OCI-M2 (cell line): ENCODE results near the gene CHD6.

Experiments
- DNase-seq: peaks from one replicate; lab custom pipeline; 2025; ENCODE audit not compliant: unreplicated experiment; lab: John Stamatoyannopoulos, UW

The CHD6 gene

GRCh38 chr20:41621971-41622370 is 3.8 kb upstream of the CHD6 start:
- no peak for DNase-seq

GRCh38 chr20:41621421-41621820 is 3.2 kb upstream of the CHD6 start:
- no peak for DNase-seq

DNA sequence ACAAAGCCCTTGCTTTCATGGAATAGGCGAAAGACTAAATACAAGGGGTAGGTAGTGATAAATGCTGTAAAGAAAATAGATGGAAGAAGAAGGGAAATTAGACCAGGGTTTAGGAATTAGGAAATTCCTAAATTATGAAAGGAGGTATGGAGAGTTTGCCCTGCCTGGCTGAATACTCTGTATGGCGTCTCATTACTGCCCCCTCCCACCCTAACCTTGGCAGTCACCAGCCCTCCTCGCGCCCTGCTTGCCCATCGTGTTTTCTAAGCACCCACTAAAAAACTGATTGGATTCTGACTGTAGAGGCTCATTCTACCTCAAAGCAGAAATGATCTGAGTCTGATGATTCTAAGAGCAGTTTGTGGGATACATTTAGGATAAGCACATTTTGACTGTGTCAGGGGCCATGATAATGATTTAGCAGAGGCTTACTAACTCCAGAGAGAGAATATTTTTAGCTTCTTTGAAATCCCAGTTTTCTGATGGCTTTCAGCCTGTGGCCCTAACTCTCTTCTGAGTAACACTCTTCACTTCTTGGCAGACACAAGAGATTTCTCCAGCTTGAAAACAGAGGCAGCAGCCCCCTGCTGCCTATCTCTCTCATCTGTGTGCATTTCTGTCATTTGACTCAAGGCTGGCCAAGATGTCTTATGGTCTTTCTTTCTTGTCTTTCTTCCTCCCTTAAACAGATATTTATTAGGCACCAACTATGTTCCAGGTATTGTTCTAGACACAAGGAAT is 1.4 kb upstream of the CHD6 start:
- no peak for DNase-seq

- DNase-seq: no peak
Observed at GRCh38 chr20:41618807-41619311, 682 bp upstream of the CHD6 start.

DNA sequence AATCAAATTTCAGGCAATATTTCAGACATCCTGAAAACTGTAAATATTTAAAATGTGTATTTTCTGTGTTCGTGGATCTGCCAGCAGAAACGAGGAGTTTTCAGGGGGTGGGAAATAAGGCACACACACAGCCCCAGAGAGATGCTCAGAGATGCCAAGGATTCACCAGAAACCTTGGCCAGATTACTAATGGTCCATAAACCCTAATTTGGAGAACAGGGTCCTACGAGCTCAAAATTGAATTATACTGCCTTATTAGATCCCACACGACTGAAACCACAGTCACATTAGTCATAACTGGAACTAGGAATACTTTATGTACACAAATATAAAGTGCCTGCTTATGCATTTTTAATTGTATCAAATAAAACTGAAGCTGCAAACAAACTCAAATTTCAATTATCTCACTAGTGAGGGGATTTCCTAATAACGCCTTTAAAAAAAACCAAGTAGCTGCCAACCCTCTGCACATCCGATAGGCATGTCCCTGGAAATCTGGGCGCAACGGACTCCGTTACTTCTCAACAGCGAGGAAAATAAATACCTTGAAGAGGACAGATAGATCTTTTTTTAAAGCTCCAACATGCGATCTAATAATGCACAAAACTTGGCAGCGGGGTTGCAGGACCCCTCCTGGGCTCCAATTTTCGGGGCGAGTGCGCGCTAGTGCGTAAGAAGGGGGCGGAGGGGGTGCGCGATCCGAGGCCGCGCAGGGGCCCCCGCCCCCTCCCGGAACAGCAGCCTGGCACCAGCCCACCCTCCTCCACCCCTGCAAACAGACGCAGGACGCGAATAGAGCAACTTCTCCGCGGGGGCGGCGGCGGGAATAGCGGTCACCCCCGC is 897 bp downstream of the CHD6 start:
- no peak for DNase-seq

- DNase-seq: no peak
Observed at GRCh38 chr20:41616228-41616627, 1.9 kb downstream of the CHD6 start.

- DNase-seq: no peak
Observed at GRCh38 chr20:41615676-41616075, 2.5 kb downstream of the CHD6 start.

- no peak for DNase-seq
Observed at GRCh38 chr20:41615110-41615509, 3.1 kb downstream of the CHD6 start.

DNA sequence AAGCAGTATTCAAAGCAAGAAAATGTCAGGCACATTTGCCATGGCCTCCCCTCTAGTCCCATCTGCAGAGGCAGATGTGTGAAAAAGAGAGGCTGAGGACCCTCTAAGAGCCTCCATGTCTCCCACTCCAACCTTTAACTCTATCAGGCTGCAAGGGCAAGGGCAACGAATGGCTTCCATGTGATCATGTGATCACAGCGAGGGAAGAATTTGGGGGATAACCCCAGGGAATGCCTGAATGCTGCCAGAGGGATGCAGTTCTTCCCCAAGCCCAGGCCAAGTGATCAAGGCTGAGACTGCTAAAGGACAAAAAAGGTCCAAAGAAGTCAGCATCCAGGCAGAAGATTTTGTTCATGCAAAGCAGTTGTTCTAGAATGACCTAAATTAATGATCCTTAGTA is 4.9 kb downstream of the CHD6 start:
- DNase-seq: no peak

DNA sequence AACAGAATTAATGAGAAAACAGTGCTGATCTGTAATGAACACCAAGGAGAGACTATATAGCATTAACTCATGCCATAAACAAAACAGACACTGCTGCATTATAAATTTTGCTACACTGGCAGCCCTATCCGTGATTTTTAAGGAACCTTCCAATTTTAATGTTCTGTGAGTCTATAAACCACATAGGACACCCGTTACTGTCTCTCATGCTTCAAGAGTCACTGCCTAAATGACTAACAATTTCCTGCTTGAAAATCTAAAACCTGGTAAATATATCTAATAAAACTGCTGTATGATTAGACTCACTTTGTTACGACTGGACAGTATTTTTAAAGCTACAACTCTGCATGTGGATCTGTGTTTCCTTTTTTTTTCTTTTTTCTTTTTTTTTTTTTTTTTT is 8.7 kb downstream of the CHD6 start:
- DNase-seq: no peak

DNA sequence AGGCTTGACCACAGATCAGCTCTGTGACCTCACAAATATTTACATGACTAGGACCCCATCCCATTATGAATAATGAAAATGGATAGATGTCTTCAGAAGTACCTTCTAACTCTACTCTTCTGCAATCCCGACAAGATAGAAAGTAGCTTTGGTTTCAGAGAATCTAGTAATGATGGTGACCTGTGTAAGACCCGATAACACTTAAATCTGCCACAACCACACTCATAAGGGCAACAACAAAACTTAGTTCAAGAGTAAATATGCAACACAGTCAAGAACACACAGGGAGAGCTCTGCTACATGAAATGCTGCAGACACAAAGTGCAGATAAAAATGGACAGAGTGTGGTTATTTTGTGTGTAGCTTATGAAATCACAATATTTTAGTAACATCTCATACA is 9.6 kb downstream of the CHD6 start:
- DNase-seq: no peak

- no peak for DNase-seq
Observed at GRCh38 chr20:41607791-41608190, 10.4 kb downstream of the CHD6 start.

- DNase-seq: no peak
Observed at GRCh38 chr20:41604002-41604401, 14.2 kb downstream of the CHD6 start.

- no peak for DNase-seq
Observed at GRCh38 chr20:41601742-41602141, 16.4 kb downstream of the CHD6 start.

- no peak for DNase-seq
Observed at GRCh38 chr20:41600926-41601631, 17.1 kb downstream of the CHD6 start.

DNA sequence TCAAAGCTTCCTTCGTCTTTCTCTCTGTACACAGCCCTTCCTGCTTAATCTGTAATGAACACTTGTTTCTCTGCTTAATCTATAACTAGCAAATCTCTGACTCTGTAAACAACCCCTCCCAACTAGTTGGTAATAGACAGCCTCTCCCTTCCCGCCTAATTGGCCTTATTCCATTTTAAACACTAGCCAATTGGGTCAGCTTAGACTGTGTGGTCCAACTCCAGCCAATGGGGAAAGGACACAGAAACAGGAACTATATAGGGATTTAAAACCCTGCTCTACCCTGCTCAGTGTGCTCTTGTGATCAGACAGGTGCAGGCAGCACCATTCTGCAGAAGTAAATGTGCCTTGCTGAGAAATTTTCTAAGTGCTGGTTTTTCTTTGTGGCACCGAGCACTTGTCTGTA is 18.5 kb downstream of the CHD6 start:
- DNase-seq: no peak

DNA sequence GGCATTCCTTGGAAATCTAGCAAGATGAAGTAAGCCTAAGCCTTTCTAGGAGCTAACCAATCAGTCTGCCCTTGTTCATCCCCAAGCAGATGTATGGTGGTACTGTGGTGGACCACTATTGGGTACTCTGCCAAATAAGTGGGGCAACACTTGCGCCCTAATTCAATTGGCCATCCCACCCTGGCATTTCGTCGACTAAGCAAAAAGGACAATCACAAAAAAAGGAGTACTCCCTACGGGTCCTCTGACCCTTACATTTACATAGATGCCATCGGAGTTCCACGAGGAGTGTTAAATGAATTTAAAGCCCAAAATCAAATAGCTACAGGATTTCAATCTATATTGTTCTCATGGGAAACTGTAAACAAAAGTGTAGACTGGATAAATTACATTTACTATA is 19.5 kb downstream of the CHD6 start:
- DNase-seq: no peak

DNA sequence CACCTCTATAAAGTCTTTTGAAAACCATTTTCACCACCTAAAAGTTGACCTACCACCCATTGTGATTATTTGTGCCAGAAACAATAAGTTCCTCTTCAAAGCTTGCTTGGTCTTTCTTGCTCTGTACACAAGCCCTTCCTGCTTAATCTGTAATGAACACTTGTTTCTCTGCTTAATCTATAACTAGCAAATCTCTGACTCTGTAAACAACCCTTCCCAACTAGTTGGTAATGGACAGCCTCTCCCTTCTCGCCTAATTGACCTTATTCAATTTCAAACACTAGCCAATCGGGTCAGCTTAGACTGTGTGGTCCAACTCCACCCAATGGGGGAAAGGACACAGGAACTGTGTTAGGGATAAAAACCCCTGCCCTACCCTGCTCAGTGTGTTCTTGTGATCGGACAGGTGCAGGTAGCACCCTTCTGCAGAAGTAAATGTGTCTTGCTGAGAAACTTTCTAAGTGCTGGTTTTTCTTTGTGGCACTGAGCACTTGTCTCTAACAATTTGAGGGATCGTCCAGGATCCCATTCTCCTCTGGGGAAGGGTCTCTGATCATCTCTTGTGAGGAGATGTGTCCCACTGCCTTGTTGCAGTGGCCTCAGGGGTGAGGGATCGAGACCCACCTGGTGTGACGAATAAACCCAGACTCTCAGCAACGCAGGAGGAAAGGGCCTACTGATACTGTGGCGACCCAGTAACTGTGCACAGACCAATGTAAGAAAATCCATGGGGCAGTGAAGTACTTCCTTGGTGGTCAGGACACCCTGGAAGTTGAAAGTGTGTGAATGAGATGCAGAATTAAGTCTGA is 23.5 kb downstream of the CHD6 start:
- DNase-seq: no peak

- no peak for DNase-seq
Observed at GRCh38 chr20:41592516-41593216, 25.5 kb downstream of the CHD6 start.

GRCh38 chr20:41587956-41588355 is 30.2 kb downstream of the CHD6 start:
- DNase-seq: no peak
